OCI-LY7 (cell line): ENCODE results near the gene EEF1E1. TPM values are rescaled to one million over a fixed set of nuclear protein-coding genes. Genes with fewer than 3 reads are reported as not detected.

Experiments used
- BruUV-seq: library from RNA; stranded (reverse); fragments of 400-500 nt; replicated peaks from 2 replicates; lab custom pipeline; 2021; lab: Mats Ljungman, UMichigan
- CTCF ChIA-PET: fragments of 300-600 bp; sonication (Branson Sonifier 250); formaldehyde crosslinking; loops from one replicate; lab custom pipeline; 2022; ENCODE audit warnings: antibody characterized with exemption; ENCODE audit not compliant: unreplicated experiment; lab: Charles Lee
- POLR2A ChIA-PET: fragments of 300-600 bp; sonication (Branson Sonifier 250); formaldehyde crosslinking; loops from one replicate; lab custom pipeline; 2022; ENCODE audit warnings: antibody characterized with exemption; lab: Charles Lee
- DNase-seq: peaks from one replicate; pipeline ENCODE4 v3.0.0-alpha.2; 2015; ENCODE audit warnings: low spot score
- H2AFZ ChIP-seq: fragments of 200-600 bp; sonication (generic), shearing (Covaris generic); 2 replicates; pipeline ENCODE4 v1.6.1; 2014; ENCODE audit warnings: mild to moderate bottlenecking, antibody characterized with exemption, low read length, moderate library complexity
- H3K27ac ChIP-seq: fragments of 200-600 bp; sonication (generic); 2 replicates; pipeline ENCODE4 v1.5.1; 2014; ENCODE audit warnings: mixed run types, low read depth, mild to moderate bottlenecking, moderate library complexity, low read length, inconsistent platforms; ENCODE audit not compliant: poor library complexity, severe bottlenecking
- H3K36me3 ChIP-seq: fragments of 200-600 bp; sonication (generic); 2 replicates; pipeline ENCODE4 v1.6.1; 2014; ENCODE audit warnings: mild to moderate bottlenecking, antibody characterized with exemption, low read length, moderate library complexity, mixed read lengths; ENCODE audit not compliant: insufficient read depth
- H3K4me1 ChIP-seq: fragments of 200-600 bp; sonication (generic); 2 replicates; pipeline ENCODE4 v1.5.1; 2014; ENCODE audit warnings: mild to moderate bottlenecking, low read length; ENCODE audit not compliant: insufficient read depth, poor library complexity, severe bottlenecking
- H3K4me2 ChIP-seq: fragments of 200-600 bp; sonication (generic); 2 replicates; pipeline ENCODE4 v1.6.1; 2014; ENCODE audit warnings: mild to moderate bottlenecking, low read length
- H3K4me3 ChIP-seq: fragments of 200-600 bp; sonication (generic); 2 replicates; pipeline ENCODE4 v1.5.1; 2014; ENCODE audit warnings: mild to moderate bottlenecking, low read depth, low read length; ENCODE audit not compliant: poor library complexity, severe bottlenecking
- H3K79me2 ChIP-seq: fragments of 200-600 bp; sonication (generic); 2 replicates; pipeline ENCODE4 v1.6.1; 2016; ENCODE audit warnings: low read depth, mild to moderate bottlenecking, low read length, moderate library complexity, mixed read lengths; ENCODE audit not compliant: insufficient read depth
- H3K9me2 ChIP-seq: fragments of 200-600 bp; sonication (generic); 2 replicates; pipeline ENCODE4 v1.6.1; 2016; ENCODE audit warnings: mild to moderate bottlenecking, low read length, mixed read lengths; ENCODE audit not compliant: insufficient read depth
- H3K9me3 ChIP-seq: fragments of 200-600 bp; sonication (generic); 2 replicates; pipeline ENCODE4 v1.6.1; 2014; ENCODE audit warnings: mild to moderate bottlenecking, mixed run types, low read length, mixed read lengths
- H4K20me1 ChIP-seq: fragments of 200-600 bp; sonication (generic); 2 replicates; pipeline ENCODE4 v1.6.1; 2014; ENCODE audit warnings: mild to moderate bottlenecking, antibody characterized with exemption, low read length, moderate library complexity, mixed read lengths; ENCODE audit not compliant: insufficient read depth
- CTCF ChIP-seq: fragments of 200-600 bp; sonication (generic); conservative IDR thresholded peaks from 2 replicates; pipeline ENCODE4 v1.5.1; 2014; ENCODE audit warnings: mild to moderate bottlenecking, antibody characterized with exemption, low read length, moderate library complexity, mixed read lengths
- EZH2phosphoT487 ChIP-seq: fragments of 200-600 bp; sonication (generic); IDR thresholded peaks from 2 replicates; pipeline ENCODE4 v1.6.1; 2018; ENCODE audit warnings: low read depth, borderline replicate concordance, mild to moderate bottlenecking, mixed run types, antibody characterized with exemption, low read length, moderate library complexity, mixed read lengths
- intact Hi-C: fragments of 100-400 bp; cut with micrococcal nuclease; formaldehyde crosslinking; loops from one replicate; pipeline ENCODE4 v1.10.0; 2022; ENCODE audit not compliant: unreplicated experiment
- total RNA-seq, 2 experiments: library from RNA; depleted of rRNA in 1 of 2; stranded (reverse); fragments of >200 nt in 1 of 2; shearing (Covaris generic) in 1 of 2; gene quantifications; 2 replicates each; pipeline ENCODE4 v1.2.3, GENCODE V29; 2014 to 2022

Gene EEF1E1
- total RNA-seq, 2 experiments from 2014 or later, result 68.0 to 70.9 TPM

- Histone ChIP-seq H3K9me2 (no peaks in the 10 kb centered on the region; the same call in 1 of the 2 replicates), H2AFZ (no peak overlapping the region), H3K4me3 (no peak overlapping the region), H3K36me3 (no peaks in the 10 kb centered on the region), H4K20me1 (no peaks in the 10 kb centered on the region), H3K4me2 (no peak overlapping the region), H3K79me2 (no peaks in the 10 kb centered on the region), H3K9me3 (no peaks in the 10 kb centered on the region), H3K4me1 (peaks cover 16% of the 10 kb centered on the region), H3K27ac (no peak overlapping the region)
- no TSS peak for BruUV-seq
- ChIA-PET POLR2A (interaction anchor here (0.6 kb wide), 1 partner anchor 30 kb away, joined by 5 read pairs; no protein-coding TSS in a partner anchor), CTCF (no interaction called here)
- no peak for DNase-seq
- intact Hi-C loops, result no loop called here
- TF ChIP-seq EZH2phosphoT487 (no peak), CTCF (no peak)
Measured at GRCh38 chr6:8069151-8069550, 33.2 kb downstream of the EEF1E1 start.

DNA sequence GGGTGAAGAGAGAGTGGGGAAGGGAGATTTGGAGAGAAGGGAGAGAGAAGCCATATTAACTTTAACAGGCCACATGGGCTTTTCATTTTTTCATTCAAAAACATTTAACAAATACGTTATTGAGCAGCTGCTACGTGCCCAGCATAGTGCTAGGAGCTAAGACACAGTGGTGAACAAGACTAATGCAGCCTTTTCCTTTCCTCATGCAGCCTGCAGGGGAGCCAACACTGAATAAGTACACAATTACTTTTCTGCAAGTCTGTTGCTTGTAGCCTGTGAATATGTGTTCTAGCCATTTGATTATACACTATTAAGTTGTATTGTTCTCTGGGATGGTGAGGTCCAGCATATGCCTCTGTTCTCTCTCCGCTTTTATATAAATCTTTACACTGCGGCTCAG is 36.2 kb downstream of the EEF1E1 start:
- H3K9me3 ChIP-seq, result no peaks in the 10 kb centered on the region
- BruUV-seq, result no TSS peak
- ChIA-PET POLR2A (interaction anchor here (0.6 to 1.4 kb wide), 4 partner anchors 18 to 361 kb away, joined by 3 to 4 read pairs (median 4); partner anchors contain the start of gene EEF1E1), CTCF (no interaction called here)
- H3K4me2 ChIP-seq, result no peak overlapping the region
- H3K9me2 ChIP-seq, result no peaks in the 10 kb centered on the region; the same call in 1 of the 2 replicates
- no peak overlapping the region for H3K4me3 ChIP-seq
- peaks cover 27% of the 10 kb centered on the region for H3K4me1 ChIP-seq
- peak; percentile 29; the same call in 1 of the 2 replicates for TF ChIP-seq CTCF
- TF ChIP-seq EZH2phosphoT487, result no peak
- DNase-seq, result peak; percentile 34
- no peaks in the 10 kb centered on the region for H4K20me1 ChIP-seq
- peaks cover 17% of the 10 kb centered on the region; the same call in 1 of the 2 replicates for H3K79me2 ChIP-seq
- peak overlapping the region; percentile 85 for H2AFZ ChIP-seq
- intact Hi-C loops, result no loop called here
- no peak overlapping the region for H3K27ac ChIP-seq
- H3K36me3 ChIP-seq, result peaks cover 14% of the 10 kb centered on the region

- intact Hi-C loops, result no loop called here
- BruUV-seq, result no TSS peak
- H3K4me1 ChIP-seq, result peaks cover 27% of the 10 kb centered on the region
- H3K36me3 ChIP-seq, result peaks cover 16% of the 10 kb centered on the region
- TF ChIP-seq CTCF (no peak), EZH2phosphoT487 (no peak)
- no peak overlapping the region for H3K27ac ChIP-seq
- peaks cover 17% of the 10 kb centered on the region; the same call in 1 of the 2 replicates for H3K79me2 ChIP-seq
- H4K20me1 ChIP-seq, result no peaks in the 10 kb centered on the region
- H3K9me3 ChIP-seq, result no peaks in the 10 kb centered on the region
- H3K4me3 ChIP-seq, result no peak overlapping the region
- H3K4me2 ChIP-seq, result no peak overlapping the region
- H2AFZ ChIP-seq, result peak overlapping the region; percentile 85
- POLR2A ChIA-PET, result interaction anchor here (0.6 to 2.2 kb wide), 4 partner anchors 19 to 361 kb away, joined by 3 to 22 read pairs (median 4); partner anchors contain the start of gene EEF1E1
- no peaks in the 10 kb centered on the region; the same call in 1 of the 2 replicates for H3K9me2 ChIP-seq
- CTCF ChIA-PET, result no interaction called here
- DNase-seq, result no peak
Measured at GRCh38 chr6:8065519-8065911, 36.8 kb downstream of the EEF1E1 start.
